T-helper 1 cell treated with Interleukin-12 subunit alpha and Interleukin-12 subunit beta and Interleukin-4 antibody, amounts not matched to agents 30 ng/mL and 1 ng/mL, for 36 hours (primary cell): ENCODE results near the gene PCARE. TPM values are rescaled to one million over a fixed set of nuclear protein-coding genes. Genes with fewer than 3 reads are reported as not detected.

Experiments used
- intact Hi-C: fragments of 100-400 bp; cut with micrococcal nuclease; formaldehyde crosslinking; loops from one replicate; pipeline ENCODE4 v1.15.1; 2024
- total RNA-seq: library from RNA; stranded (reverse); gene quantifications from 2 replicates; pipeline ENCODE4 v1.2.3, GENCODE V29; 2022

The PCARE gene
- total RNA-seq, 1 donor from 2014 or later: not detected

GRCh38 chr2:29064346-29064715 lies 10.0 kb downstream of the PCARE start:
- intact Hi-C loops: no loop called here

- intact Hi-C loops: no loop called here
These were observed 10.5 kb downstream of the PCARE start for GRCh38 chr2:29063646-29064345.

- intact Hi-C loops: no loop called here
These were observed 11.3 kb downstream of the PCARE start for GRCh38 chr2:29063056-29063455.

GRCh38 chr2:29062371-29062770 lies 12.0 kb downstream of the PCARE start:
- intact Hi-C loops: no loop called here

- intact Hi-C loops: no loop called here
These were observed 12.7 kb downstream of the PCARE start for GRCh38 chr2:29061616-29062015.

- intact Hi-C loops: no loop called here
These were observed 13.1 kb downstream of the PCARE start for GRCh38 chr2:29061176-29061575.

GRCh38 chr2:29060441-29060840 lies 13.9 kb downstream of the PCARE start:
- intact Hi-C loops: no loop called here

- intact Hi-C loops: no loop called here
These were observed 14.7 kb downstream of the PCARE start for GRCh38 chr2:29059624-29060023.

GRCh38 chr2:29057006-29057405 lies 17.3 kb downstream of the PCARE start:
- intact Hi-C loops: no loop called here

- intact Hi-C loops: no loop called here
These were observed 17.9 kb downstream of the PCARE start for GRCh38 chr2:29056452-29056851.

GRCh38 chr2:29055601-29056000 lies 18.7 kb downstream of the PCARE start:
- intact Hi-C loops: loop anchor here (2.0 kb wide), 1 partner anchor 141 kb away; no protein-coding TSS in a partner anchor

- intact Hi-C loops: loop anchor here (2.0 kb wide), 1 partner anchor 142 kb away; no protein-coding TSS in a partner anchor
These were observed 19.9 kb downstream of the PCARE start for GRCh38 chr2:29054430-29054829.

- intact Hi-C loops: loop anchor here (2.0 kb wide), 1 partner anchor 143 kb away; no protein-coding TSS in a partner anchor
These were observed 20.5 kb downstream of the PCARE start for GRCh38 chr2:29053670-29054400.

- intact Hi-C loops: no loop called here
These were observed 21.1 kb downstream of the PCARE start for GRCh38 chr2:29053223-29053622.

- intact Hi-C loops: no loop called here
These were observed 21.5 kb downstream of the PCARE start for GRCh38 chr2:29052807-29053206.

- intact Hi-C loops: no loop called here
These were observed 22.6 kb downstream of the PCARE start for GRCh38 chr2:29051730-29052129.

- intact Hi-C loops: no loop called here
These were observed 23.7 kb downstream of the PCARE start for GRCh38 chr2:29050591-29050990.

- intact Hi-C loops: no loop called here
These were observed 27.1 kb downstream of the PCARE start for GRCh38 chr2:29047083-29047845.

GRCh38 chr2:29046321-29046720 lies 28.0 kb downstream of the PCARE start:
- intact Hi-C loops: no loop called here

- intact Hi-C loops: no loop called here
These were observed 29.9 kb downstream of the PCARE start for GRCh38 chr2:29044459-29044858.

- intact Hi-C loops: no loop called here
These were observed 31.7 kb downstream of the PCARE start for GRCh38 chr2:29042561-29043075.

- intact Hi-C loops: no loop called here
These were observed 33.1 kb downstream of the PCARE start for GRCh38 chr2:29041161-29041660.
